Measurements from ENCODE around the gene PPP1R7. TPM values are rescaled to one million over a fixed set of nuclear protein-coding genes. Genes with fewer than 3 reads are reported as not detected.

Gene PPP1R7
- total and polyA plus RNA-seq, 4 donors: 18.0 to 45.8 (median 29.0) TPM

- Histone ChIP-seq H3K4me3 (ENCODE audit: low read depth in 1 of 3, low read length in 3 of 3) (no peak overlapping the region), H3K27ac (ENCODE audit: low read depth in 1 of 2, low read length in 2 of 2) (no peak overlapping the region), H3K36me3 (ENCODE audit: control insufficient read depth in 4 of 4, insufficient read depth in 3 of 4, low read depth in 1 of 4, low read length in 3 of 4) (peaks cover 22 to 46% (median 32%) of the 10 kb centered on the region in 4 donors), H3K4me1 (ENCODE audit: control insufficient read depth in 4 of 4, insufficient read depth in 4 of 4, low read length in 3 of 4) (peaks cover 0 to 11% (median 5%) of the 10 kb centered on the region in 4 donors), H3K9ac (ENCODE audit: low read depth in 1 of 2, low read length in 2 of 2) (no peak overlapping the region), H3K9me3 (ENCODE audit: control insufficient read depth in 4 of 4, low read length in 3 of 4) (no peaks in the 10 kb centered on the region), H3K27me3 (ENCODE audit: control insufficient read depth in 4 of 4, insufficient read depth in 4 of 4, low read length in 3 of 4) (no peaks in the 10 kb centered on the region)
- no peak for TF ChIP-seq CTCF (IDR thresholded peaks at IDR 0.05; ENCODE audit: low read depth, low read length, missing input control)
- no peak for TF ChIP-seq HNF4A (conservative IDR thresholded peaks at IDR 0.05)
- TF ChIP-seq NR2F2 (IDR thresholded peaks at IDR 0.05): no peak
- no peak for TF ChIP-seq REST (IDR thresholded peaks at IDR 0.05)
- no peak for TF ChIP-seq RXRA (IDR thresholded peaks at IDR 0.05)
- TF ChIP-seq FOXA2 (IDR thresholded peaks at IDR 0.05): no peak
- no peak for TF ChIP-seq JUND (IDR thresholded peaks at IDR 0.05)
- TF ChIP-seq HNF4G (IDR thresholded peaks at IDR 0.05): no peak
- TF ChIP-seq TAF1 (conservative IDR thresholded peaks at IDR 0.05): no peak
- TF ChIP-seq FOXA1 (IDR thresholded peaks at IDR 0.05): no peak
- no peak for TF ChIP-seq EGR1 (IDR thresholded peaks at IDR 0.05; ENCODE audit: low read depth in 2 of 2)
- TF ChIP-seq SP1 (IDR thresholded peaks at IDR 0.05): no peak
- TF ChIP-seq, protein P1, sequence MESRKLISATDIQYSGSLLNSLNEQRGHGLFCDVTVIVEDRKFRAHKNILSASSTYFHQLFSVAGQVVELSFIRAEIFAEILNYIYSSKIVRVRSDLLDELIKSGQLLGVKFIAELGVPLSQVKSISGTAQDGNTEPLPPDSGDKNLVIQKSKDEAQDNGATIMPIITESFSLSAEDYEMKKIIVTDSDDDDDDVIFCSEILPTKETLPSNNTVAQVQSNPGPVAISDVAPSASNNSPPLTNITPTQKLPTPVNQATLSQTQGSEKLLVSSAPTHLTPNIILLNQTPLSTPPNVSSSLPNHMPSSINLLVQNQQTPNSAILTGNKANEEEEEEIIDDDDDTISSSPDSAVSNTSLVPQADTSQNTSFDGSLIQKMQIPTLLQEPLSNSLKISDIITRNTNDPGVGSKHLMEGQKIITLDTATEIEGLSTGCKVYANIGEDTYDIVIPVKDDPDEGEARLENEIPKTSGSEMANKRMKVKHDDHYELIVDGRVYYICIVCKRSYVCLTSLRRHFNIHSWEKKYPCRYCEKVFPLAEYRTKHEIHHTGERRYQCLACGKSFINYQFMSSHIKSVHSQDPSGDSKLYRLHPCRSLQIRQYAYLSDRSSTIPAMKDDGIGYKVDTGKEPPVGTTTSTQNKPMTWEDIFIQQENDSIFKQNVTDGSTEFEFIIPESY (IDR thresholded peaks at IDR 0.05): no peak
- no peak for TF ChIP-seq MAX (IDR thresholded peaks at IDR 0.05)
- no peak for TF ChIP-seq YY1 (IDR thresholded peaks at IDR 0.05)
- no peak for TF ChIP-seq RAD21 (IDR thresholded peaks at IDR 0.05)
- 92% methylated on average over 16 of the region's 16 CpGs for WGBS
- no peak for DNase-seq (ENCODE audit: low spot score)
Measured at GRCh38 chr2:241225545-241225944, 75.3 kb downstream of the PPP1R7 start.

GRCh38 chr2:241225983-241226382 lies 75.7 kb downstream of the PPP1R7 start:
- 94% methylated on average over 16 of the region's 16 CpGs for WGBS
- DNase-seq (ENCODE audit: low spot score): no peak
- Histone ChIP-seq H3K9ac (ENCODE audit: low read depth in 1 of 2, low read length in 2 of 2) (no peak overlapping the region), H3K36me3 (ENCODE audit: control insufficient read depth in 4 of 4, insufficient read depth in 3 of 4, low read depth in 1 of 4, low read length in 3 of 4) (peaks cover 26 to 50% (median 37%) of the 10 kb centered on the region in 4 donors), H3K27ac (ENCODE audit: low read depth in 1 of 2, low read length in 2 of 2) (no peak overlapping the region), H3K9me3 (ENCODE audit: control insufficient read depth in 4 of 4, low read length in 3 of 4) (no peaks in the 10 kb centered on the region), H3K4me3 (ENCODE audit: low read depth in 1 of 3, low read length in 3 of 3) (no peak overlapping the region), H3K4me1 (ENCODE audit: control insufficient read depth in 4 of 4, insufficient read depth in 4 of 4, low read length in 3 of 4) (peaks cover 0 to 11% (median 5%) of the 10 kb centered on the region in 4 donors), H3K27me3 (ENCODE audit: control insufficient read depth in 4 of 4, insufficient read depth in 4 of 4, low read length in 3 of 4) (no peaks in the 10 kb centered on the region)
- TF ChIP-seq NR2F2 (IDR thresholded peaks at IDR 0.05) (no peak), HNF4G (IDR thresholded peaks at IDR 0.05) (no peak), REST (IDR thresholded peaks at IDR 0.05) (no peak), SP1 (IDR thresholded peaks at IDR 0.05) (no peak), FOXA2 (IDR thresholded peaks at IDR 0.05) (no peak), HNF4A (conservative IDR thresholded peaks at IDR 0.05) (no peak), CTCF (IDR thresholded peaks at IDR 0.05; ENCODE audit: low read depth, low read length, missing input control) (no peak), EGR1 (IDR thresholded peaks at IDR 0.05; ENCODE audit: low read depth in 2 of 2) (no peak)
- TF ChIP-seq, protein P1 (IDR thresholded peaks at IDR 0.05): no peak

Measured in liver (tissue), 9 donors.